Erythroblast (primary cell): Measurements from ENCODE around the gene AMN1.
"Not testable (repeated sequence)": the region's sequence is repeated elsewhere in the genome, so short reads cannot be mapped to it uniquely, and the experiment has no call there.

Experiments
- DNase-seq, 2 experiments: peaks; one replicate each; lab custom pipeline; 2025; lab: John Stamatoyannopoulos, UW
- GATA1 ChIP-seq: IDR thresholded peaks from 2 replicates; pipeline ENCODE4 v1.6.1; 2011; ENCODE audit warnings: low read depth, mild to moderate bottlenecking, control low read depth, low read length, moderate library complexity
- POLR2A ChIP-seq: IDR thresholded peaks from 2 replicates; pipeline ENCODE4 v1.6.1; 2011; ENCODE audit warnings: mild to moderate bottlenecking, low read length

Gene AMN1

DNA sequence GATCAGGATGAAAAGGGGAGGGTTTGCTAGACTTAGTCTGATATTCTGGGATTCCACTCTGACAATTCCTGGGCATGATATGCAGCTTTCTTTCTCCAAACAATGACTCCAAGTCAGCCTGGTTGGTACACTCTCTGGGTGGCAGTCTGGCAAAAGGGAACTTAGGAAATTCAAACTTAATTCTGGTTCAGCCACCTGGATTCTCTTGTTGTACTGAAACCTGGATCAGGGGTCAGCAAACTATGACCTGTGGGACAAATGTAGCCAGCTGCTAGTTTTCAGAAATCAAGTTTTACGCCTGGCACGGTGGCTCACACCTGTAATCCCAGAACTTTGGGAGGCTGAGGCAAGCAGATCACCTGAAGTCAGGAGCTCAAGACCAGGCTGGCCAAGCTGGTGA, 6.2 kb downstream of the AMN1 start:
- no peak for DNase-seq
- TF ChIP-seq POLR2A (no peak), GATA1 (no peak)

DNA sequence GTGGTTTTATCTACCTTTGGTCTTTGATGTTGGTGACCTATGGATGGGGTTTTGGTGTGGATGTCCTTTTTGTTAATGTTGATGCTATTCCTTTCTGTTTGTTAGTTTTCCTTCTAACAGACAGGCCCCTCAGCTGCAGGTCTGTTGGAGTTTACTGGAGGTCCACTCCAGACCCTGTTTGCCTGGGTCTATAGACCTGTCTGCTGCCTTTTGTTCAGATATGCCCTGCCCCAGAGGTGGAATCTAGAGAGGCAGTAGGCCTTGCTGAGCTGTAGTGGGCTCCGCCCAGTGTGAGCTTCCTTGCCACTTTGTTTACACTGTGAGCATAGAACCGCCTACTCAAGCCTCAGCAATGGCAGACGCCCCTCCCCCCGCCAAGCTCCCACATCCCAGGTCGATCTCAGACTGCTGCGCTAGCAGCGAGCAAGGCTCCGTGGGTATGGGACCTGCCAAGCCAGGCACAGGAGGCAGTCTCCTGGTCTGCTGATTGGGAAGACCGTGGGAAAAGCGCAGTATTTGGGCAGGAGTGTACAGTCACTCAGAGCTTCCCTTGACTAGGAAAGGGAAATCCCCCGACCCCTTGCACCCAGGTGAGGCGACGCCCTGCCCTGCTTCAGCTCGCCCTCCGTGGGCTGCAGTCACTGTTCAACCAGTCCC, 10.2 kb downstream of the AMN1 start:
- not testable (repeated sequence) for DNase-seq

DNA sequence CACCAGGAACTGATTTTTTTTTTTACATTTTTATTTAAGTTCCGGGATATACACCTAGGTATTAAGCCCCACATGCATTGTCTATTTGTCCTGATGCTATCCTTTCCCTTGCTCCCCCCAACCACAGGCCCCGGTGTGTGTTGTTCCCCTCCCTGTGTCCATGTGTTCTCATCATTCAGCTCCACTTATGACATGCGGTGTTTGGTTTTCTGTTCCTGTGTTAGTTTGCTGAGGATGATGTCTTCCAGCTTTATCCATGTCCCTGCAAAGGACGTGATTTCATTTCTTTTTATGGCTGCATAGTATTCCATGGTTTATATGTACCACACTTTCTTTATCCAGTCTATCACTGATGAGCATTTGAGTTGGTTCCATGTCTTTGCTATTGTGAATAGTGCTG, 11.8 kb downstream of the AMN1 start:
- not testable (repeated sequence) for DNase-seq

DNA sequence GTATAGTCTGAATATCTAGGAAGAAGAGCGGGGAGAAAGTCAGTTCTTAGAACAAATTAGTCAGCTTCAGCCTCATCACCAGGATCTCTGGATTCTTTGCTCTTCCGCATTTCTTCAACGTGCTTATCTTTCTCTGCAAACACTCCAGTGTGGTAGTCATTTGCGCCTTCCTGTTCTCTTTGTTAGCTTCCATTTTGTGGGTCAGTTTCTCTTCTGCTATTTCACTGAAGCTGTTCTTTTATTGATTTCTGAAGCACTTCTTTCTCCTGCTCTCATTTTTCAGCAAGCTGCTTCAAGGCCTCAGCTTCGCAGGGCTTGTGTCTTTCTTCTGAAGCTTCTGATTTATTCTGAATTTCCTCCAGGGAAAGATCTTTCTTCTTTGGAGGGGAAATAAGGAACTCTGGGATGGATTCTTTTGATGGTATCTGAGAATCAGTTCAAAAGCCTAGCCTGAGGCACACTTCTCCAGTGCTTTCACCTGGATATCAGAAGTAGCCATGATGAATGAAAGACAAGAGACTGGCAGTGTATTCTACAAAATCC, 13.5 kb downstream of the AMN1 start:
- peak; percentile 60 to 77 for DNase-seq
- TF ChIP-seq POLR2A (peak; percentile 57), GATA1 (no peak)

DNA sequence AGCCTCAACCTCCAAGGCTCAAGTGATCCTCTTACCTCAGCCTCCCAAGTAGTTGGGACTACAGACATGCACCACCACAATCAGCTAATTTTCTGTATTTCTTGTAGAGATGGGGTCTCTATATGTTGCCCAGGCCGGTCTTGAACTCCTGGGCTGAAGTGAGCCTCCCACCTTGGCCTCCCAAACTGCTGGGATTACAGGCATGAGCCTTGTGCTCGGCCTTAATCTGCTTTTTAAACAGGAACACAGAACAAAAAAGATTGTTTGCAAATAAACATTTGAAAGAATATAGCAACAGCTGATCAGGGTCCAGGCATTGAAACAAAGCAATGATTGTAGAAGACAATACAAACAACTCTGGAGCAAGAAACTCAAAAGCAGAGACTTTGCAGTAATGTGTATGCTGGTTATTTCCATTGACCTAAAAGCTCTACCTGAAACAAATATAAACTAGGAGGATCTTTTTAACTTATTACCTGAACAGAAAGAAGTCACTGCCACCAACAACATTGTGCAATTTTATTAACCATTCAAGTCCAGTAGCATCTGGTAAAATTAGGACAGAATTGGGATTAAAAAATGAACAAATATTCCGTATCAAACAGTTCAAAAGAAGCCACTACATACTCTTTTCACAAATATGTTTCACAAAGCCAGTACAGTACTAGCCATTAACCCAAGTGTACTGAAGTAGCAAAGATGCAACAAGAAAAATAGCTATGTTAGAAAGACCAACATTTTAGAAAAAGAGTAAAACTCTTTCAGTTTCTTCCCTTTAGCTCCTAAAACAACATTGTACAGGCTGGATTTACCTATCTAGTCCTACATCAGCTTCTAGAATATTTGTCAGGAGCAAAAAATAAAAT, 14.2 kb downstream of the AMN1 start:
- no peak for TF ChIP-seq GATA1
- DNase-seq = no peak

DNA sequence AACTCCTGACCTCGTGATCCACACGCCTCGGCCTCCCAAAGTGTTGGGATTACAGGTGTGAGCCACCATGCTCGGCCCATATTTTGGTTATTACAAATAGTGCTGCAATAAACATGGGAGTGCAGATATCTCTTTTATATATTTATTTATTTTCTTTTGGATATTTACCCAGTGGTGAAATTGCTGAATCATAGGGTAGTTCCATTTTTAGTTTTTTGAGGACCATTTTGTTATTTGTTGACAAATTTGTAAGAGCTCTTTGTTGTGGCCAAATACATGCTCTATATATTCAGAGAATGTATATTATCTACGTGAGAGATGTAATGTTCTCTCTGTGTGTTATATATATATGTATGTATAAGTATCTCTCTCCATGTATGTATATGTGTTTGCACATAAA, 15.9 kb downstream of the AMN1 start:
- no peak for TF ChIP-seq GATA1
- TF ChIP-seq POLR2A = no peak
- no peak for DNase-seq

DNA sequence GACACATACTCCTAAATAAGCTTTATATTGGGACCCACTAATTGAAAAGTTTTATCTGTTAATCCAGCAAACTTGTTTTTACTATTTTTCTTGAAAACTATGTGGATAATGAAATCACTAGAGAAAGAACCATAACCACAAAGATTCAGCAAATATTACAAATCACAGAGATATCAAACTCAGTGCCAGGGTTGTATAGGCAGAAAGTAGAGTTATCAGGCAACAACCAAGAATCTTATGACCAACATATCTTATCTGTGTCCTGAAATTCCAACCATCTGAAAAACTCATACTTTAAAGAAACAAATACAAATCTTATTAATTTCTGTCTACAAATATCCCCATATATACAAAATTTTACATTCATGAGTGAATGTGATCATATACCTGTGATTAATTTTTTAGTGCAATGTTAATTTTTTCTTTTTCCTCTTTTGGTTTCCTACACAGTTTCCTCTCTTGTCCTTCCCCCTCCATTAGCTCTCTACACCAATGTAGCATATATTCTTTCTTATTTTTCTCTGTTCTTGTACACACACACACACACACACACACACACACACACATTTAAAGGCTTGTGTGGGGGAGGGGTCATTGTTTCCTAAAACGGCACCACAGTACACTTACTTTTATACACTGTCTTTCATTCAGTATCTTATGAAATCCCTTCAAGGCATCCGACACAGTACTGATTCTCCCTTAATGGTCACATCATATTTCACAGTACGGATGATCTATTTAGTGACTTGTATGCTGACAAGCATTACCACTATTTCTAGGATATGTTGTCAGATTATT, 18.6 kb downstream of the AMN1 start:
- no peak for DNase-seq
- TF ChIP-seq POLR2A = no peak
- no peak for TF ChIP-seq GATA1

DNA sequence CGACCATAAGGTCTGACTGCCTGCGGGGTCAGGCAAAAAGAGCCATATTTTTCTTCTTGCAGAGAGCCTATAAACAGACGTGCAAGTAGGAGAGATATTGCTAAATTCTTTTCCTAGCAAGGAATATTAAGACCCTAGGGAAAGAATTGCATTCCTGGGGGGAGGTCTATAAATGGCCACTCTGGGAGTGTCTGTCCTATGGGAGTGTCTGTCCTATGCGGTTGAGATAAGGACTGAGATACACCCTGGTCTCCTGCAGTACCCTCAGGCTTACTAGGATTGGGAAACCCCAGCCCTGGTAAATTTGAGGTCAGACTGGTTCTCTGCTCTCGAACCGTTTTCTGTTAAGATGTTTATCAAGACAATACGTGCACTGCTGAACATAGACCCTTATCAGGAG, 20.7 kb downstream of the AMN1 start:
- DNase-seq = not testable (repeated sequence)

DNA sequence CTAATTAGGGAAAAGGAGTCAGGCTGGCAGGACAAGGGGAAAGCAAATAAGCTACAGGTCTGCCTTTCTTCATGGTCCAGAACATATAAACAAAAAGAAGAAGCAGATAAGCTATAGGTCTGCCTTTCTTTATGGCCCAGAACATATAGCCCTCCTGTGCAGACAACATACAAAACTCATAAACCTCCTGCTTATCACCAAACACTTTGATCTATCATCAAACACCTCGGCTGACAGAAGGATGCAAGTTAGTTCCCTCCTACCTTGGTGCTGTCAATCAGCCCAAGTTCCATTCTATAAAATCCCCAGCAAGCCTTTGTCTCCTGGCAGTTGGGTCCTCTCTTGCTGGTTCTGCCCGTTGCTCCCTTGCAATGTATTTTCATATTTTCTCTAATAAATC, 23.2 kb downstream of the AMN1 start:
- no peak for DNase-seq
- TF ChIP-seq POLR2A (no peak), GATA1 (no peak)

DNA sequence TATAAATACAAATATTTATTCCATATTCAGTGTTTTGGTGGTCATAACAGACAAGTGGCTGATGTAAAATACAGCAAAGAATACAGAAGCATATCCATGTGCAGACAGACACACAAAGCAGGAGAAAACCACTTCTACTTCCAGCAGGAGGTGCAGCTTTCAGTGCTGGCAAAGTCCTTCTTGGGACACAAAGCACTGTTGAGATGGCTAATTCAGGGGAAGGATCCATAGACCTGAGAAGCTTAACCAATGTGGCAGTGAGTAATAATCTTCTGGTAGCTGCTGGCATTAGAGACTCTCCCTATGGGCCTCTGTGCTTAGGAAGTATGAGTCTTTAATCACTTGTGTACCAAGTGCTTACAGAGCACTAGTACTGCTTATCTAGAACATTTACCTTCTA, 26.8 kb downstream of the AMN1 start:
- DNase-seq = peak; percentile 5 to 10
- TF ChIP-seq POLR2A = no peak
- TF ChIP-seq GATA1 = no peak

DNA sequence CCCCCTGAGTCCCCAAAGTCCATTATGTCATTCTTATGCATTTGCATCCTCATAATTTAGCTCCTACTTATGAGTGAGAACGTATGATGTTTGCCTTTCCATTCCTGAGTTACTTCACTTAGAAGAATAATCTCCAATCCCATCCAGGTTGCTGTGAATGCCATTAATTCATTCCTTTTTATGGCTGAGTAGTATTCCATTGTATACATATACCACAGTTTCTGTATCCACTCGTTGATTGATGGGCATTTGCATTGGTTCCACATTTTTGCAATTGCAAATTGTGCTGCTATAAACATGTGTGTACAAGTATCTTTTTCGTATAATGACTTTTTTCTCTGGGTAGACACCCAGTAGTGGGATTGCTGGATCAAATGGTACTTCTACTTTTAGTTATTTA, 38.9 kb downstream of the AMN1 start:
- DNase-seq = not testable (repeated sequence)

DNA sequence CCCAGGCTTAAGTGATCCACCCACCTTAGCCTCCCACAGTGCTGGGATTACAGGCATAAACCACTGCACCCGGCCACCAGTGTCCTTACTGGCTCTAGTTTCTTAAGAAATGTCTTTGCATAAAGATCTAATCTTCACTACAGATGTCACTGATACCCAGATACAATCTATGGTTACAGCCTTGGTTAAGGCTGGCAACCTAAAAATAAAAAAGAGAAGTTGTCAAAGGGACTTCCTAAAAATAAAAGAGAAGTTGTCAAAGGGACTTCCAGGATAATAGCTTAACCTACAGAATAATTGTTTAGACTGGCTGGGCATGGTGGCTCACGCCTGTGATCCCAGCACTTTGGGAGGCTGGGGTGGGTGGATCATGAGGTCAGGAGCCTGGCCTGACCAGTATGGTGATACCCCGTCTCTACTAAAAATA, 41.7 kb downstream of the AMN1 start:
- TF ChIP-seq POLR2A (no peak), GATA1 (no peak)
- DNase-seq = no peak

DNA sequence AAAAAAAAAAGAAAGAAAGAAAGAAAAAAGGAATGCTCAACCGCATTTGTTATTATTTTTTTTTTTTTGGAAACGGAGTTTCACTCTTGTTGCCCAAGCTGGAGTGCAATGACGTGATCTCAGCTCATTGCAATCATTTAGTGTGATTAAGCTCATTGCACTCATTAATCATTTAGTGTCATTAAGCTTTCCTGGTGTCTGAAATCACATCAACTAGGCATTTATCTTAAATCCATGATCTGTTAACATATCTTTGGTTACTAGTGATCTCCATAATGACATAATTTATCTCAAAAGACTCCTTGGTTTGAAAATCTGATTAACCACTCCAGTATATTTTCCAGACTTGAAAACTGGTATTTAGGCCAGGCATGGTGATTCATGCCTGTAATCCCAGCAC, 43.0 kb downstream of the AMN1 start:
- DNase-seq = no peak
- TF ChIP-seq GATA1 (no peak), POLR2A (no peak)
